ENCODE results near the gene IGFBP3.
"Not testable (repeated sequence)": the region's sequence is repeated elsewhere in the genome, so short reads cannot be mapped to it uniquely, and the experiment has no call there.

The IGFBP3 gene, protein sequence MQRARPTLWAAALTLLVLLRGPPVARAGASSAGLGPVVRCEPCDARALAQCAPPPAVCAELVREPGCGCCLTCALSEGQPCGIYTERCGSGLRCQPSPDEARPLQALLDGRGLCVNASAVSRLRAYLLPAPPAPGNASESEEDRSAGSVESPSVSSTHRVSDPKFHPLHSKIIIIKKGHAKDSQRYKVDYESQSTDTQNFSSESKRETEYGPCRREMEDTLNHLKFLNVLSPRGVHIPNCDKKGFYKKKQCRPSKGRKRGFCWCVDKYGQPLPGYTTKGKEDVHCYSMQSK

DNA sequence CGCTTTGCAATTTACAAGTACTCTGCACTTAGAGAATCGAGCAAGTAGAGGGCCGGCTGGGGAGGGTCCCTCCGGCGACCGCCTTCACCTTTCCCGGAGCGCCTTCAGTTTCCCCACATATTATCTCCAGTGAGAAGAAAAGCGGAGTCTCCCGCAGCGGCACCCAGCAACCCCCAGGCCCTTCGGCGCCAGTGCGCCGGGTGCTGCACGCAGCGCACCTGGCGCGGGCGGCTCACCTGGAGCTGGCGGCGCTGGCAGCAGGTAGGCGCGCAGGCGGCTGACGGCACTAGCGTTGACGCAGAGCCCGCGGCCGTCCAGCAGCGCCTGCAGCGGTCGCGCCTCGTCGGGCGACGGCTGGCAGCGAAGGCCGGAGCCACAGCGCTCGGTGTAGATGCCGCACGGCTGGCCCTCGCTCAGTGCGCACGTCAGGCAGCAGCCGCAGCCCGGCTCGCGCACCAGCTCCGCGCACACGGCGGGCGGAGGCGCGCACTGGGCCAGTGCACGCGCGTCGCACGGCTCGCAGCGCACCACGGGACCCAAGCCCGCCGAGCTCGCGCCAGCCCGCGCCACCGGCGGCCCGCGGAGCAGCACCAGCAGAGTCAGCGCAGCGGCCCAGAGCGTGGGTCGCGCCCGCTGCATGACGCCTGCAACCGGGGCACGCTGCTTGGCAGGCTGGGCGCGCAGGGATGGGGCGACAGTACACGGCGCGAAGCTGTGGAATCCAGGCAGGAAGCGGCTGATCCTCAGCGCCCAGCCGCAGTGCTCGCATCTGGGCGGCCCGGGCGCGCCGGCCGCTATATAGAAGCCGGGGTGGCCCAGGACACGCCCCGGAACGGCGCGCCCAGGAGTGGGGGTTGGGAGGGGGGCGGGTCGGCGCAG is at the start of gene IGFBP3:
Gene IGFBP3 (minus strand): TSS at position 771 of the 879 bp plus-strand sequence. CDS start 132 bp downstream, at position 639.
- no peak for DNase-seq

DNA sequence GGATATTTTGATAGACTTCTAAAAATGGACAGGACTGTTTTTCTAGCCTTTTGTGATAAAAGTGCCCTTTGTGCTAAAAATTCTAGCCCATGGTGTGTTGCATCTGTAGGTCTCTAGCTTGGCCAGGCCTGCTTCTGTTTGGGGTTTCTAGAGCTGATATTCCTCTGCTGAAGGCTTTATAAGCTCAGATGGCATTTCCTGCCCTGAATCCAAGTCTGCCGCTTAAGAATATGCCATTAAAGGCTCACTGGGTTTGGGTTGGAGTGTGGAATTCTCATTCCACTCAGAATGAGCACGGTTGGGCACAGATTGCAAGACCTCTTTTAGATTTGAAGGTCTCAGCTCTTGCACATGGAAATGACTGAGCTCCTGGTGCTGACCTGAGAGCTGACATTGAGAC is 49.4 kb upstream of the IGFBP3 start:
- DNase-seq: no peak

DNA sequence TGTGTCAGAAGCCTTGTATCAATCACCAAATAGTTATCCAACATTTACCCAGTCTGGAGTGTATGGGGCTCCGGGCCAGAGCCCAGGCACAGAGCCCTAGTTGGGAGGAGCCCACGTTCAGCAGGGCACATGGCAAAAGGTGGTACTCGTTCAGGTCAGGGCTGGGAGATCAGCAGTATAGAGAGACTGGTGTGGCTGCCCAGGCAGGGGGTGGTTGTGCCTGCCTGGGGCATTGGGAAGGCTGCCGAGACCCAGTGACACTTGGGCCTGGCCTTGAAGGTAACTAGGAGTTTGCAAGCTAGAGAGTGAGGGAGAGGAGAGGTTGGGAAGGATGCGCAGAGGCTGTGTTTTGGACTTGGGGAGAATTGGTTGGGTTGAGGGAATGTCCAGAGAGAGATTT is 48.9 kb upstream of the IGFBP3 start:
- no peak for DNase-seq

DNA sequence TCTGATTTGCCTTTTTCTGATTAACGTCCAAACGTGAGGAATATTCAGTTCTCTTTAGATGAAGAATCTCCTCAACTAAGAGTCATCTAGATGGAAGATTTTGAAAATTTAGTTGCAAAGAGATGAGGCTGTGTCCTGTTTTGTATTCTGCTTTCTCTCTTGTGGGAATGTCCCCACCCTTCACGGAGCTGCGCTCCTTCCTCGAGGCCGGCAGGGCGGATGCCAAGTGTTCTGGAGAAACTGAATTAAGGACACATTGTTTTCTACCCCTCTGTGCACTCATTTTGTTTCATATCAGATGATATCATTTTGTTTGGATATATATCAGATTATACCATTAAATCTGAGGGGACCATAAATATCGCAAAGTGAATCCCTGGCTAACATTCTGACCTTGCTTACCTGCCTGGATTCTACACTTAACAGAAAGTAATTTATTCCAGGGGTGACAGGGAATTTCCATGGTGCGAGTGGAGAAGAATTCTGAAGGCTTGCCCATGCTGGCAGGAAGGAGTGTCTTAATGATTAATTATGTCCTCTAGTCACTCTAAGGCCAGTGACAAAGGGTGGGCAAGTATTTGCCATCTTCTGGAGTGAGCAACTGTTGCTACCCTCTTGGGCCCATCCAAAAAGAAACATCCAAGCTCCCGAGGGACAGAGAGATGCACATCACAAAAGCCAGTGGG is 47.9 kb upstream of the IGFBP3 start:
- no peak for DNase-seq

DNA sequence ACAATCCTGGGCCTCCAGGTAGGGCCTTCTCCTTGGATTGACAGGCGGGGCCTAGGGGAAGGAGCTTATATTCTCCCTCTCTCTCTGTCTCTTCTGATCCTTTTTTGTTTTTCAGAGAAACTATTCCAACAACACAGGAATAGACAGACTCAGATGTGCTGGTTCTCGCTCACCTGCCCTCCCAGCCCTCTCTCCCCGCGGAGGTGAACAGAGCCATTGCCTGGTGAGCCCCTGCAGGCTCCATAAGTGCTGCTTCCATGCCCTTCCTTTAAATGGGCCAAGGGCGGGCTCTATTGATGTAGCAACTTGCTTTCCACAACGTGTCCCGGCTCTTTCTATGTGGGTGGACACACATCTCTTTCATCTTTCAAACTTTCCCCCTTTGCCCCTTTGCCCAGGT is 47.2 kb upstream of the IGFBP3 start:
- no peak for DNase-seq

DNA sequence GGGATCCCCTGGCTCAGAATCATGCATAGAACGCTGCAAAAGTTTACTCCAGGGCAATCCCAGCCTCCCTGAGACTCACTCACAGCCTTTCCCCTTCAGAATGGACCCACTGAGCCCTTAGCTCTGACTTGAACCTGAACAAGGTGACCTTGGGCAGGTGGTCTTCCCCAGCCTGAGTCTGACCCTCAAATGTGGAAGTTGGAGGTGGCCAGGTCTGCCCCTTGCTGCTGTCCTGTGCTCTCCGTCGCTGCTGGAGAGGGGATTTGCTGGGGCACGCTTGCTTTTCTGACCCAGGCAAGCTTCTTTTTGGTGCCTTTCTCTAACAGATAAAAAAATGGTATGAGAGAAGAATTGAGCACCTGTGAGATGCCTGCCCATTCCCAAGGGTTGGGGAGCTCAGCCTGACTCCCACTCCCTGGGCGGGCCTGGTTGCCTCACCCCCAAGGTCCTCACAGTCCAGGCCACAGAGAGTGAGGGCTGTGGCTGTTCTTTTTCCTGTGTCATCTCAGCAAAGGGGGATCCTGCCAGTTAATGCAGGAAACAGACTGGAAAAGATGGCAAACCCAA is 46.6 kb upstream of the IGFBP3 start:
- no peak for DNase-seq

DNA sequence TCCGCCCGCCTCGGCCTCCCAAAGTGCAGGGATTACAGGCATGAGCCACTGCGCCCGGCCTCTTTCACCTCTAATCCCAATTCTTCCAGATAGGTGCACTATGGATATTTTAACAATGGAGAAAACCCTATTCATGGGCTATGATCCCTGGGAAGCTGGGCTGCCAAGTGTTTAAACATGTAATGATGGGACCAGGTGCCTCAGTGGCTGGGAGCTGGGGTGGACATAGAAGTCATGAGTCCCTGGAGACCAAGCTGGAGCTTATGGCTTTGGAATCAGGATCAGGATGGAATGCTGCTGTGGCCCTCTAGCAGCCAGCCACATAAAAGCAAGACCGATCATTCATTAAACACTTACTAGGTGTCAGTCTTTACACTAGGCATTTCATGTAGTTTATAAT is 41.8 kb upstream of the IGFBP3 start:
- DNase-seq: no peak

DNA sequence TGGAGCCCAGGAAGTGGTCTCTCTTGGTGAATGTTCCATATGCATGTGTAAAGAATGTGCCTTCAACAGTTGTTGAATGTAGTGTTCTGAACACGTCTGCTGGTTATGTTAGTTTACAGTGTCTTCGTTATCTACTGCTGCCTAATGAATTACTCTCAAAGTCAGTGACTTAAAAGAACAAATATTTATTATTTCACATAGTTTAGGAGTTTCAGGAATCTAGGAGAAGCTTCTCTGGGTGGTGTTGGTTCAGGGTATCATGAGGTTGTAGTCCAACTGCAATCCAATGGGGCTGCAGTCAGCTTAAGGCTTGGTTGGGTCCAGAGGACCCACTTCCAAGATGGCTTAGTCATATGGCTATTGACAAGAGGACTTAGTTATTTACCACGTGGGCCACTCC is 36.6 kb upstream of the IGFBP3 start:
- DNase-seq: no peak

DNA sequence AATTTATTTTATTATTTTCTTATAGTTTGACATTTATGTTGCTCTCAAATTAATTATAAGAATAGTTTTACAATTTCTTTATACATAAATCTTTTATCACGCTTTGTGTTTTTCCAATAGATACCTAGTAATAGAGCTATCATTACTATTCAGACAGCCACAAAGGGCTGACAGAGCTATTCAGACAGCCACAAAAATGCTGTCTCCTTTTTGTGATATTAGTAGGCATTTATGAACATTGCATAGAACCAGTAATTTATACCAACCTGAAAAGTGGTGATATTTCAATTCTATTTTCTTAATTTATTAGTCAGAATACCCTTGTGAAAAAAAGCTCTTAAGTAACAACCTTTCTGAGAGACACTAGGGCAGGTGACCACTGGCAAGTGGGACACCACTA is 34.2 kb upstream of the IGFBP3 start:
- no peak for DNase-seq

DNA sequence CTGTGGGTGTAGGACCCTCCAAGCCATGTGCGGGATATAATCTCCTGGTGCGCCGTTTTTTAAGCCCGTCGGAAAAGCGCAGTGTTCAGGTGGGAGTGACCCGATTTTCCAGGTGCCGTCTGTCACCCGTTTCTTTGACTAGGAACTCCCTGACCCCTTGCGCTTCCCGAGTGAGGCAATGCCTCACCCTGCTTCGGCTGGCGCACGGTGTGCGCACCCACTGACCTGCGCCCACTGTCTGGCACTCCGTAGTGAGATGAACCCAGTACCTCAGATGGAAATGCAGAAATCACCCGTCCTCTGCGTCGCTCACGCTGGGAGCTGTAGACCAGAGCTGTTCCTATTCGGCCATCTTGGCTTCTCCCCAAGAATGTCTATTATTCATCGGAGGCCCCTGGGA is 32.0 kb upstream of the IGFBP3 start:
- not testable (repeated sequence) for DNase-seq

DNA sequence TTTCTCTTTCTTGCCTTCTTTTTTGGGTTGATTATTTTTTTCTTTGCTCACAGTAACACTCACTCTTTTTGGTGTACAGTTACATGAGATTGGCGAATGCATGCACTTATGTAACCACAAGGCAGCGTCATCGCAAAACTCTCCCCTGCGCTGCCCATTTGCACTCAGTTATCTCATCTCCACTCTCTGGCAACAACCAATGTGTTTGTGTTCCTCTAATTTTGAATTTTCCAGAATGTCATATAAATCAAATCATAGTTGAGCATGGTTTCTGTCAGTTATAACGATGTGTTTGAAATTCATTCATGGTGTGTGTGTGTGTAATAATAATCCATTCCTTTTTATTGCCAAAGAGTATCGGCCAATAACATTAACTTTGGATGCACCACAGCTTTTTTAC is 23.0 kb upstream of the IGFBP3 start:
- no peak for DNase-seq

DNA sequence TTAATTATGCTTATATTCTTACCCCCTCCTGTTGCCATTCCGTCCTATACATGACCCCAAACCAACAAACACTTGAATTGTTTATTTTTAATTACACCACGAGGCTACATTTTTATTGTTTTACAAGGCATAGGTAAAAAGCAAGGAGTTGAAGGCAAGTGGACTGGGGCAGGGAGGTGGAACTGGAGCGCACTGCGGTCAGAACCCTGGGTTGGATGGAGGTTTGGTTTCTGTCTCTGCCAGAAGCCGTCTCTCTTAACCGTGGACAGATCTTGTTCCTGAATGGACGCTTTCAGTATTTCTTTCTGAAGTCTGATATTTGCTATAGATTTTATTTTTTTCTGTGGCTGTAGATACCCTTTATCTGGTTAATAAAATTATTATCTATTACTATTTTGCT is 19.9 kb upstream of the IGFBP3 start:
- no peak for DNase-seq

DNA sequence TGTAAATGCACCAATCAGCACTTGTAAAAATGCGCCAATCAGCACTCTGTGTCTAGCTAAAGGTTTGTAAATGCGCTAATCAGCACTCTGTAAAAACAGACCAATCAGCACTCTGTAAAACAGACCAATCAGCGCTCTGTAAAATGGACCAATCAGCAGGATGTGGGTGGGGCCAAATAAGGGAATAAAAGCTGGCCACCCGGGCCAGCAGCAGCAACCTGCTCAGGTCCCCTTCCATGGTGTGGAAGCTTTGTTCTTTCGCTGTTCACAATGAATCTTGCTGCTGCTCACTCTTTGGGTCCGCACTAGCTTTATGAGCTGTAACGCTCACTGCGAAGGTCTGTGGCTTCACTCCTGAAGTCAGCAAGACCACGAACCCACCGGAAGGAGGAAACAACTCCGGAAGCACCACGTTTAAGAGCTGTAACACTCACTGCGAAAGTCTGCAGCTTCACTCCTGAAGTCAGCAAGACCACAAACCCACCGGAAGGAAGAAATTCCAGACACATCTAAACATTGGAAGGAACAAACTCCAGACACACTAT is 19.2 kb upstream of the IGFBP3 start:
- not testable (repeated sequence) for DNase-seq

DNA sequence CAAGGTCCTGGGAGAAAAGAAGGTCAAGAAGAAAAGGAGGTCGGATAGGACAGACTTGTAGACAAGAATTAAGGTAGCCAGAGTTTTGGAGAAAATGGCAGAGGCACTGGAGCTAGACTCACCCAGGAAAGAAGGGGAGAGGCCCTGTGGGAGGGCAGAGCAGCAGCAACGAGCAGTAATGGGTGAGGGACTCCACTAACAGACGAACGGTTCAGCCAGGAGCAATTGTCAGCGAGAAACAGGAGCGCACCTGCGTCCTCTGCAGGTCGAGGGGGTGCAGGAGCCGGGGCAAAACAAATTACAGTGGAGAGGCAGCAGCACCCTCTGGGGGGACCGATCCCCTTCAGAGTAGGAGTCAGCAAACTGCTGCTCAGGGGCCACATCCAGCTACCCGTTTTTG is 18.5 kb upstream of the IGFBP3 start:
- DNase-seq: no peak

DNA sequence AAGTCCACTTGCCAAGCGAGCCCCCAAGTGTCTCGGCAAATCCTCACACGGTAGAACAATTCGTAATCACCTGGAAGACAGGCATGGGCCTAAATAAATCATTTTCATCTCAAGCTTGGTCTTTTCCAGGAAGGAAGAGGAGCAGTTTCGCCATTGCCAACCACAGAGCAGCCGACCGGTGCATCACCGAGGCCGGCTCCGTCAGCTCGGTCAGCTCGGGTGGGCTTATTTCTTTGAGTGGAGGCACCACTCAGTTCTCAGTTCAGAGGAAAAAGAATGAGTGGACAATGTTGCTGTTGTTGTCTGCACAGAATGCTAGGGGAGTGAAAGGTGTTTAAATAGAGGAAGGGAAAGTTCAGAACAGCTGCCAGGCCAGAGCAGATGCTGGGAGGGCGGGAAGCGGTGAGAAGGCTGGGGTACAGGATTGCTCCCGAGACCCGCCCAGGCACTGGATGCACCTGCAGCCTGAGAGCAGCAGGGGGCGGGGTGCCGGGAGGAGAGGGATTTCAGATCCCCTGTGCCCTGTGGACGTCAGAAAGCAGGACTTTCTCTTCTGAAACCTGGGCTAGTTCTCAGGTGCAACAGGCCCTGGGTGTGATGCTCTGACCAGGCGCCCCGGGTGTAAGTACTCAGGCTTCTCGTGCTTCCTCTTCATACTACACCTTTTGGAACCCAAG is 17.7 kb upstream of the IGFBP3 start:
- no peak for DNase-seq

DNA sequence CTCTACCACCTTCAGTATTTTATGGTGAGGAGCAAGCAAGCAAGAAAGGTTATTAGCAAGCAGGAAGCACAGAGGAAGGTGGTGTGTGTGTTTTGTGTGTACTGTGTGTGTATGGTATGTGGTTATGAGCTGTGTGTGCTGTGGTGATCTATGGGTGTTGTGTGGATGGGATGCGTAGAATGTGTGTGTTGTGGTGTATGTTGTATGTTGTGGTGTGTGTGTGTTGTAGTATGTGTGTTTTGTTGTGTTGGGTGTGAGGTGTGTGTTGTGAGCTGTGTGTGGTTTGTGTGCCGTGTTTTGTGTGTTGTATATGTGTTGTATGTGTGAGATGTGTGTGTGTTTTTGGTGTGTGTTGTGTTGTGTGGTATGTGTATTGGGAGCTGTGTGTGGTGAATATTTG is 16.8 kb upstream of the IGFBP3 start:
- DNase-seq: no peak

DNA sequence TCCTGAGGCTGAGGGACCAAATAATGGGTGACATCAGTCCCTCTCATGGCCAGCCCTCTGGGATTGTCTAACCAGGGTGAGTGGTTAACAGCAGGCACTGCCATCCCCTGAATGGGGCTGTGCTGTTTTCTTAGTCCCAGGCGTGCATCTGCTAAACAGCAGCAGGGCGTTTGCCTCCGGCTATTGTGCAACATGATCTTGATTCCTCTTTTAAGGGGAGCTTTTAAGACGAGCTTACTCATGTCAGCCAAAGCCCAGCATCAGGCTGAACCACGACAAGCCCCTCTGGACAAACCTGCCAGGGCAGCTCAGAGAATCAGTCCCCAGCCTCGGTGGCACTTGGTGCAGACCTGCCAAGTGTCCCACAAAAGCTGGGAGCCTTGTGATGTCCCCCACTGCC is 16.2 kb upstream of the IGFBP3 start:
- DNase-seq: no peak

DNA sequence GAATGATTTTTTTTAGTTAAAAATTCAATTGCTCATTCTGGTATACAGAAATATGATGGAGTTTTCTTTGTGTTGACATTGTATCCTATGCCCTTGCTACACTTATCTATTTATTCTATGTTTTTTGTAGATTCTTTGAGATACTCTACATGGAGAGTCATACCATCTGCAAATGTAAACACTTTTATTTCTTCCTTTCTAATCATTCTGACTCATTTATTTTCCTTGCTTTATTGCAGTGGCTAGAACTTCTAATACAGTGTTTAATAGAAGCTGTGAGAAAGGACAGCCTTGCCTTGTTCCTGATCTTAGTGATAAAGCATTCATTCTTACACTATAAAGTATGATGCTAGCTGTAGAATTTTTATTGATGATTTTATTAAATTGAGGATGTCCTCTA is 9.9 kb upstream of the IGFBP3 start:
- no peak for DNase-seq

DNA sequence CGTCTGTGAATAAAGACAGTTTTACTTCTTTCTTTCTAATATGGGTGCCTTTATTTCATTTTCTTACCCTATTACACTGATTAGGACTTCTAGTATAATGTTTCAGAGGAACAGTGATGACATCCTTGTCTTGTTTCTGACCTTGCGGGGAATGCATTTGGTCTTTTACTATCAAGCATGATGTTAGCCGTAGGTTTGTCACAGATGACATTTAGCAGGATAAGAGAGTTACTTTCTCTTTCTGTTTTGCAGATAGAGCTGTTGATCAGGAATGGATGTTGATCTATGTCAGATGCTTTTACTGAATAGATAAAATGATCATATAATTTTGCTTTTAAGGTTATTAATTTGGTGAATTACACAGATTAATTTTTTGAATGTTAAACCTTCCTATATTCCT is 6.6 kb upstream of the IGFBP3 start:
- no peak for DNase-seq

DNA sequence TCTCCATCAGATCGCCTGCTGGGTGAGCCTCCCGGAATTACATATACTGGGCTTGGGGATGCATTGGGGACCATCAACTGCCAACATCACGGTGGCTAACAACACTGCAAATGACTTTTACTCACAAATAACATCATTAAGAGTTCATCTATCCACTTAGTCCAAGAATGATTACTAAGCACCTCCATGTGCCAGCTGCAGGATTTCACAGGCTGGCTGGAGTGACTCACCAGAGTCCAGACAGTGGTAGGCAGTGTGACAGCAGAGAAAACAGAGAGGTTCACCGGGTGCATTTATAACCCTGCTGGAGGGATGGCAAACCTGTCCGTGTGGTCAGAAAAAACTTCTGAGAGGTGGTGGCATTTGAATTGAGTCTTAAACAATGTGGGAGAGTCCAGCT is 3.2 kb upstream of the IGFBP3 start:
- DNase-seq: no peak

DNA sequence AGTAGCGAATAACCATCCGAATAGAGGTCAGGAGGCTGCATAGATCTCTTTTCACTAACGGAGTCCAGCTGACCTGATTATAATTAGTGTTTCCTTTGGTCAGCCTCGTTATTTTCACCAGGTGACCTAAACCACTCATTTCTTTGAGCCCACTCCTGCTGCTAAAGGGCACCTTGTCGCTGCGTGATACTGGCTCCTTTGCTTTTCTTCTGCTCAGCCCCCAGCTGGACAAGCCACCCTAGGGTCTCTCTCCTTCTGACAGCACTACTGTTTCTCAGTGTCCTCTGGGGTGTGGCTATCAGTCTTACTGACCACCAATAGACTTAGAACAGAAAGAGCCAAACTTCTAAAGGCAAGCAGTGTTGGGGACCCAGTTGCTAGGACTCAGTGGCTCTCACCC is 2.7 kb upstream of the IGFBP3 start:
- no peak for DNase-seq

DNA sequence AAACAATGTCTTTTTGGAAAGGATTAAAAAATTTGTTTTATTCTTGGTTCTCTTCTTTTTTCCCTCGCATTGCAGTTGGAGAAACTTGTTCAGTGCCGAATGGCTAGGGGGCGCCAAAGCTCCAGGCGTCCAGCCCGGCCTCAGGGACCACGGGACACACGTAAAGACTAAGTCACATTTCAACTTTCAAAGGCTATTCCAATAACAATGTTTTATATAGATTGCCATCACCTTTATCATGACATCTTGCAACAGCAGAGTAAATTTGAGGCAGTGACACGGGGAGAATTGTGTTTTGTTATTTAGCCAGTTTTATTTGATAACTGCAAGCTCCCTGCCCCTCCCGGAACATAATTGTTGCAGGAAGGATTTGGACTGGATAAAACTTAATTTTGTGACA is 2.2 kb upstream of the IGFBP3 start:
- DNase-seq: peak; percentile 83

DNA sequence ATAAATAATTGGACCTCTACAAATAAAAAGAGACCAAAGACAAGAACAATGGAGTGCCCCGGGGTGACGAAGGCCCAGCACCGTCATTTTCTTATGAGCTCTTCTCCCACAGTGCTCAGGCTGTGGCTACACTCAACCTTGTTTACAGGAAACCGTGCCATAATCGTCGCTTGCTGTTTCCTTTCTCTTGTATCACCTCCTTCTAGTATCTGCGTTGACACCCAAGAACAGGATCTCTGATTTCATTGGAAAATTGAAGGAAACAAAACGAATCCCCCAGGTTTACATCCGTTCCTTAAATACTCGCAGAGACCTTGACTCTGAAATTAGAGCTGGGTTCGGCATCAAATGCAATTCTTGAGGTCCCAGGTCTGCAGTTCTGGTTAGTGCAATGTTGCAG is 1.7 kb upstream of the IGFBP3 start:
- no peak for DNase-seq
